ENCODE measurements around the gene GHR.
"Not testable (repeated sequence)": the region's sequence is repeated elsewhere in the genome, so short reads cannot be mapped to it uniquely, and the experiment has no call there.

GHR gene

DNA sequence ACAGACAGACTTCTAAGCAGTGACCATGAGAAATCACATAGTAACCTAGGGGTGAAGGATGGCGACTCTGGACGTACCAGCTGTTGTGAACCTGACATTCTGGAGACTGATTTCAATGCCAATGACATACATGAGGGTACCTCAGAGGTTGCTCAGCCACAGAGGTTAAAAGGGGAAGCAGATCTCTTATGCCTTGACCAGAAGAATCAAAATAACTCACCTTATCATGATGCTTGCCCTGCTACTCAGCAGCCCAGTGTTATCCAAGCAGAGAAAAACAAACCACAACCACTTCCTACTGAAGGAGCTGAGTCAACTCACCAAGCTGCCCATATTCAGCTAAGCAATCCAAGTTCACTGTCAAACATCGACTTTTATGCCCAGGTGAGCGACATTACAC is 295.4 kb downstream of the GHR start:
- Histone ChIP-seq H3K9me3 (ENCODE audit: control insufficient read depth in 1 of 2, low read length in 2 of 2) (no peaks in the 10 kb centered on the region), H3K4me3 (ENCODE audit: low read depth in 1 of 2, low read length in 2 of 2) (no peak overlapping the region), H3K27me3 (ENCODE audit: low read depth, low read length) (no peaks in the 10 kb centered on the region), H3K27ac (ENCODE audit: low read length) (no peak overlapping the region), H3K36me3 (ENCODE audit: control insufficient read depth in 1 of 2, insufficient read depth in 2 of 2, low read length in 2 of 2) (peaks cover 3 to 12% of the 10 kb centered on the region in 2 donors), H3K4me1 (ENCODE audit: control insufficient read depth in 1 of 2, insufficient read depth in 2 of 2, low read length in 2 of 2) (no peaks in the 10 kb centered on the region)

GRCh38 chr5:42719034-42719433 is 295.8 kb downstream of the GHR start:
- H3K36me3 ChIP-seq (ENCODE audit: control insufficient read depth in 1 of 2, insufficient read depth in 2 of 2, low read length in 2 of 2) = peaks cover 3 to 12% of the 10 kb centered on the region in 2 donors
- H3K4me1 ChIP-seq (ENCODE audit: control insufficient read depth in 1 of 2, insufficient read depth in 2 of 2, low read length in 2 of 2) = no peaks in the 10 kb centered on the region
- no peak overlapping the region for H3K4me3 ChIP-seq (ENCODE audit: low read depth in 1 of 2, low read length in 2 of 2)

DNA sequence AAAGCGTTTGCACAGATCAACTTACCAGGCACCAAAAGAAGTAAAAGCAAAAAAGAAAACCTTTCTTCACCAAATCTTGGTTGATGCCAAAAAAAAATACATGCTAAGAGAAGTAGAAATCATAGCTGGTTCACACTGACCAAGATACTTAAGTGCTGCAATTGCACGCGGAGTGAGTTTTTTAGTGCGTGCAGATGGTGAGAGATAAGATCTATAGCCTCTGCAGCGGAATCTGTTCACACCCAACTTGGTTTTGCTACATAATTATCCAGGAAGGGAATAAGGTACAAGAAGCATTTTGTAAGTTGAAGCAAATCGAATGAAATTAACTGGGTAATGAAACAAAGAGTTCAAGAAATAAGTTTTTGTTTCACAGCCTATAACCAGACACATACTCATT is 297.0 kb downstream of the GHR start:
- Histone ChIP-seq H3K9me3 (ENCODE audit: control insufficient read depth in 1 of 2, low read length in 2 of 2) (no peaks in the 10 kb centered on the region), H3K36me3 (ENCODE audit: control insufficient read depth in 1 of 2, insufficient read depth in 2 of 2, low read length in 2 of 2) (peaks cover 3 to 12% of the 10 kb centered on the region in 2 donors), H3K4me1 (ENCODE audit: control insufficient read depth in 1 of 2, insufficient read depth in 2 of 2, low read length in 2 of 2) (no peaks in the 10 kb centered on the region), H3K27me3 (ENCODE audit: low read depth, low read length) (no peaks in the 10 kb centered on the region), H3K4me3 (ENCODE audit: low read depth in 1 of 2, low read length in 2 of 2) (no peak overlapping the region), H3K27ac (ENCODE audit: low read length) (no peak overlapping the region)

More at GRCh38 chr5:42719034-42719433, 295.8 kb downstream of the GHR start:
- no peaks in the 10 kb centered on the region for H3K27me3 ChIP-seq (ENCODE audit: low read depth, low read length)
- H3K9me3 ChIP-seq (ENCODE audit: control insufficient read depth in 1 of 2, low read length in 2 of 2) = no peaks in the 10 kb centered on the region
- H3K27ac ChIP-seq (ENCODE audit: low read length) = no peak overlapping the region

DNA sequence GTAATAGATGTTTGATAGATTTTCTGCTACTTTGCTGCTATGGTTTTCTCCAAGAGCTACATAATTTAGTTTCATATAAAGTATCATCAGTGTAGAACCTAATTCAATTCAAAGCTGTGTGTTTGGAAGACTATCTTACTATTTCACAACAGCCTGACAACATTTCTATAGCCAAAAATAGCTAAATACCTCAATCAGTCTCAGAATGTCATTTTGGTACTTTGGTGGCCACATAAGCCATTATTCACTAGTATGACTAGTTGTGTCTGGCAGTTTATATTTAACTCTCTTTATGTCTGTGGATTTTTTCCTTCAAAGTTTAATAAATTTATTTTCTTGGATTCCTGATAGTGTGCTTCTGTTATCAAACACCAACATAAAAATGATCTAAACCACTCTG is 298.2 kb downstream of the GHR start:
- Histone ChIP-seq H3K9me3 (ENCODE audit: control insufficient read depth in 1 of 2, low read length in 2 of 2) (no peaks in the 10 kb centered on the region), H3K4me1 (ENCODE audit: control insufficient read depth in 1 of 2, insufficient read depth in 2 of 2, low read length in 2 of 2) (no peaks in the 10 kb centered on the region), H3K27ac (ENCODE audit: low read length) (no peak overlapping the region)

GRCh38 chr5:42734531-42735058 is 311.4 kb downstream of the GHR start:
- not testable (repeated sequence) for H3K4me3 ChIP-seq (ENCODE audit: low read depth in 1 of 2, low read length in 2 of 2); H3K27ac ChIP-seq (ENCODE audit: low read length); H3K9me3 ChIP-seq (ENCODE audit: control insufficient read depth in 1 of 2, low read length in 2 of 2); H3K36me3 ChIP-seq (ENCODE audit: control insufficient read depth in 1 of 2, insufficient read depth in 2 of 2, low read length in 2 of 2); H3K4me1 ChIP-seq (ENCODE audit: control insufficient read depth in 1 of 2, insufficient read depth in 2 of 2, low read length in 2 of 2); H3K27me3 ChIP-seq (ENCODE audit: low read depth, low read length)

More for the DNA sequence above, 298.2 kb downstream of the GHR start:
- no peaks in the 10 kb centered on the region for H3K27me3 ChIP-seq (ENCODE audit: low read depth, low read length)
- peaks cover 3 to 12% of the 10 kb centered on the region in 2 donors for H3K36me3 ChIP-seq (ENCODE audit: control insufficient read depth in 1 of 2, insufficient read depth in 2 of 2, low read length in 2 of 2)
- H3K4me3 ChIP-seq (ENCODE audit: low read depth in 1 of 2, low read length in 2 of 2) = no peak overlapping the region

DNA sequence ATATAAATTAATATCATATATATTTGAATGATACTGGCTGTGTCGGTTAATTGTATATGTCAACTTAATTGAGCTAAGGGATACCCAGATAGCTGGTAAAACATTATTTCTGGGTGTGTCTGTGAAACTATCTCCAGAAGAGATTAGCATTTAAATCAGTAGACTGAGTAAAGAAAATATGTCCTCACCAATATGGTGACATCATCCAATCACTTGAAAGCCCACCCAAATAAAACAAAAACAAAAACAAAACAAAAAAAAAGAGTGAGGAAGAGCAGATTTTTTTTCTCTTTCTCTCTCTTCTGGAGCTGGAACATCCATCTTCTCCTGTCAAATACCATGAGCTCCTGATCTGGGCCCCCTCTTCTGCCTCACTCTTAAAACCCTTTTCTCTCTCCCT is 317.7 kb downstream of the GHR start:
- no peak overlapping the region for H3K4me3 ChIP-seq (ENCODE audit: low read depth in 1 of 2, low read length in 2 of 2)

GRCh38 chr5:42745426-42745825 is 322.2 kb downstream of the GHR start:
- Histone ChIP-seq H3K9me3 (ENCODE audit: control insufficient read depth in 1 of 2, low read length in 2 of 2) (no peaks in the 10 kb centered on the region), H3K27ac (ENCODE audit: low read length) (no peak overlapping the region), H3K4me3 (ENCODE audit: low read depth in 1 of 2, low read length in 2 of 2) (no peak overlapping the region), H3K27me3 (ENCODE audit: low read depth, low read length) (no peaks in the 10 kb centered on the region), H3K36me3 (ENCODE audit: control insufficient read depth in 1 of 2, insufficient read depth in 2 of 2, low read length in 2 of 2) (no peaks in the 10 kb centered on the region), H3K4me1 (ENCODE audit: control insufficient read depth in 1 of 2, insufficient read depth in 2 of 2, low read length in 2 of 2) (no peaks in the 10 kb centered on the region)

More for the DNA sequence above, 317.7 kb downstream of the GHR start:
- no peaks in the 10 kb centered on the region for H3K9me3 ChIP-seq (ENCODE audit: control insufficient read depth in 1 of 2, low read length in 2 of 2)
- no peaks in the 10 kb centered on the region for H3K36me3 ChIP-seq (ENCODE audit: control insufficient read depth in 1 of 2, insufficient read depth in 2 of 2, low read length in 2 of 2)
- H3K27me3 ChIP-seq (ENCODE audit: low read depth, low read length) = no peaks in the 10 kb centered on the region
- no peaks in the 10 kb centered on the region for H3K4me1 ChIP-seq (ENCODE audit: control insufficient read depth in 1 of 2, insufficient read depth in 2 of 2, low read length in 2 of 2)
- H3K27ac ChIP-seq (ENCODE audit: low read length) = no peak overlapping the region

- Histone ChIP-seq H3K4me3 (ENCODE audit: low read depth in 1 of 2, low read length in 2 of 2) (no peak overlapping the region), H3K36me3 (ENCODE audit: control insufficient read depth in 1 of 2, insufficient read depth in 2 of 2, low read length in 2 of 2) (no peaks in the 10 kb centered on the region), H3K27me3 (ENCODE audit: low read depth, low read length) (no peaks in the 10 kb centered on the region), H3K4me1 (ENCODE audit: control insufficient read depth in 1 of 2, insufficient read depth in 2 of 2, low read length in 2 of 2) (no peaks in the 10 kb centered on the region), H3K27ac (ENCODE audit: low read length) (no peak overlapping the region), H3K9me3 (ENCODE audit: control insufficient read depth in 1 of 2, low read length in 2 of 2) (no peaks in the 10 kb centered on the region)
Measured at GRCh38 chr5:42745856-42746255, 322.6 kb downstream of the GHR start.

GRCh38 chr5:42749020-42749419 is 325.8 kb downstream of the GHR start:
- no peaks in the 10 kb centered on the region for H3K27me3 ChIP-seq (ENCODE audit: low read depth, low read length)
- H3K4me1 ChIP-seq (ENCODE audit: control insufficient read depth in 1 of 2, insufficient read depth in 2 of 2, low read length in 2 of 2) = no peaks in the 10 kb centered on the region
- H3K36me3 ChIP-seq (ENCODE audit: control insufficient read depth in 1 of 2, insufficient read depth in 2 of 2, low read length in 2 of 2) = no peaks in the 10 kb centered on the region
- no peaks in the 10 kb centered on the region for H3K9me3 ChIP-seq (ENCODE audit: control insufficient read depth in 1 of 2, low read length in 2 of 2)
- H3K4me3 ChIP-seq (ENCODE audit: low read depth in 1 of 2, low read length in 2 of 2) = no peak overlapping the region
- H3K27ac ChIP-seq (ENCODE audit: low read length) = no peak overlapping the region

DNA sequence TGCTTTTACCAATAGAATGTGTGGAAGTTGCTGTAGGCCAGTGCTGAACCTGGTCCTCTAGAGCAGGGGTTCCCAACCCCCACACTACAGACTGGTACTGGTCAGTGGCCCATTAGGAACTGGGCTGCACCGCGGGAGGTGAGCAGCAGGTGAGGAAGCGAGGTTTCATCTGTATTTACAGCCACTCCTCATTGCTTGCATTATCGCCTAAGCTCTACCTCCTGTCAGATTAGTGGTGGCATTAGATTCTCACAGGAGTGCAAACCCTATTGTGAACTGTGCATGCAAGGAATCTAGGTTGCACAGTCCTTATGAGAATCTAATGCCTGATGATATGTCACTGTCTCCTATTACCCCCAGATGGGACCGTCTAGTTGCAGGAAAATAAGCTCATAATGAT is 327.3 kb downstream of the GHR start:
- Histone ChIP-seq H3K9me3 (ENCODE audit: control insufficient read depth in 1 of 2, low read length in 2 of 2) (no peaks in the 10 kb centered on the region), H3K4me3 (ENCODE audit: low read depth in 1 of 2, low read length in 2 of 2) (no peak overlapping the region), H3K4me1 (ENCODE audit: control insufficient read depth in 1 of 2, insufficient read depth in 2 of 2, low read length in 2 of 2) (no peaks in the 10 kb centered on the region), H3K27me3 (ENCODE audit: low read depth, low read length) (no peaks in the 10 kb centered on the region), H3K27ac (ENCODE audit: low read length) (no peak overlapping the region), H3K36me3 (ENCODE audit: control insufficient read depth in 1 of 2, insufficient read depth in 2 of 2, low read length in 2 of 2) (no peaks in the 10 kb centered on the region)

DNA sequence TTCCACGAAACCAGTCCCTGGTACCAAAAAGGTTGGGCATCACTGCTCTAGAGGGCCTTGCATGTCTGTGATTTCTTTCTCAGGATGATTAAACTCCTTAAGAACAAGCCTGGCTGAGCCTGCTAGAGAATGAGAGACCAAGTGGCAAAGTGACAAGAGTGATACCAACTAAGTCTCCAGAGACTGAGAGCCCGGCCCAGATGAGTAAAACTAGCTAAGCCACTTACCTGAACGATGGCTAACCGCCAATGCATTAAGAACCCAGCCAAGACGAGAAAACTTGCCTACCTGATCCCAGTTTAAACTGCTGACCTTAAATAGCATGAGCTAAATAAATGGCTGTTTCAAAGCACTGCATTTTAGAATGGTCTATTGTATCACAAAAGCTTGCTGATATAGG is 327.8 kb downstream of the GHR start:
- Histone ChIP-seq H3K36me3 (ENCODE audit: control insufficient read depth in 1 of 2, insufficient read depth in 2 of 2, low read length in 2 of 2) (no peaks in the 10 kb centered on the region), H3K4me3 (ENCODE audit: low read depth in 1 of 2, low read length in 2 of 2) (no peak overlapping the region), H3K9me3 (ENCODE audit: control insufficient read depth in 1 of 2, low read length in 2 of 2) (no peaks in the 10 kb centered on the region)

DNA sequence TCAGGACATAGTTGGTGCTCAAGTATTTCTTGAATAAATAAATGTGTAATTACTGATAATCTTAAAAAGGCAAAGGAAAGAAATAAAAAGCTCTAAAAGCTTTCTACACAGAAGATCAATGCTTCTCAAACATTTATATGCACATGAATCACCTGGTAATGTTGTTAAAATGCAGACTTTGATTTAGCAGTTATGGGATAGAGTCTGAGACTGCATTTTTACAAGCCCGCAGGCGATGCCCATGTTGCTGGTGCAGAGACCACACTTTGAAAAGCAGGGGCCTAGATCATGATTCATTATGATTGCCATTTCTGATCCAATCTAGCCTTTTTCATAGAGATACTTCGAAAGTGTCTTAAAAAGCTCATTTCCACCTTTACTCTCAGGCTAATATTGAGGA is 329.9 kb downstream of the GHR start:
- H3K27ac ChIP-seq (ENCODE audit: low read length) = no peak overlapping the region
- no peak overlapping the region for H3K4me3 ChIP-seq (ENCODE audit: low read depth in 1 of 2, low read length in 2 of 2)
- no peaks in the 10 kb centered on the region for H3K36me3 ChIP-seq (ENCODE audit: control insufficient read depth in 1 of 2, insufficient read depth in 2 of 2, low read length in 2 of 2)
- no peaks in the 10 kb centered on the region for H3K4me1 ChIP-seq (ENCODE audit: control insufficient read depth in 1 of 2, insufficient read depth in 2 of 2, low read length in 2 of 2)
- H3K9me3 ChIP-seq (ENCODE audit: control insufficient read depth in 1 of 2, low read length in 2 of 2) = no peaks in the 10 kb centered on the region
- peaks cover 8% of the 10 kb centered on the region for H3K27me3 ChIP-seq (ENCODE audit: low read depth, low read length)

More for the DNA sequence above, 327.8 kb downstream of the GHR start:
- H3K27ac ChIP-seq (ENCODE audit: low read length) = no peak overlapping the region
- no peaks in the 10 kb centered on the region for H3K4me1 ChIP-seq (ENCODE audit: control insufficient read depth in 1 of 2, insufficient read depth in 2 of 2, low read length in 2 of 2)
- no peaks in the 10 kb centered on the region for H3K27me3 ChIP-seq (ENCODE audit: low read depth, low read length)

Measured in muscle layer of duodenum (tissue), 2 donors.